Measurements from ENCODE around the gene EID2B. TPM values are rescaled to one million over a fixed set of nuclear protein-coding genes. Genes with fewer than 3 reads are reported as not detected.

Gene EID2B
- total and polyA plus RNA-seq, 2 of the 13 experiments (the other 11 are each of a cell fraction or from before 2014, with no cell fraction given) = 2.5 to 3.7 TPM

GRCh38 chr19:39543477-39543857, 10.8 kb upstream of the EID2B start (continued):
- no peak for TF ChIP-seq NBN (conservative IDR thresholded peaks at IDR 0.05)
- no peak for TF ChIP-seq BRF2 (CRISPR knock-in tag; IDR thresholded peaks at IDR 0.05)
- TF ChIP-seq NFKBIZ (CRISPR knock-in tag; IDR thresholded peaks at IDR 0.05) = no peak
- no peak for TF ChIP-seq ZNF546 (CRISPR knock-in tag; conservative IDR thresholded peaks at IDR 0.05)

DNA sequence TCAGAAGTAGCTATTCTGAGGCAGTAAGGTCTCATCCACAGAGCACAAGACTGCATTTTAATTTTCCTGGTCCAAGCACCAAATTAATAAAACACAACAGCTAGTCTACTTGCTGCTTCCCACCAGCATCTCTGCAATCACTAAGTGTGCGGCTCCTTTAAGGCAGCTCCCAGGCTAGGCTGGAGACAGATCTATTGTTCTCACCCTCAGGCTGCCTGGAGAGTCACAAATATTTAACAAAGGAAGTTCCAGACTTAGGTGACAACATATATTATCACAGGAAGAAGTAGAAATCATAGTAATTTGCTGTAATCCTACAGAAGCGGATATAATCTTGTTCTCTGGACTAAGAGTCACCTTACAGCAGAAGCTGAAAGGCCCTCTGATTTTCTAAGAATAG, 9.6 kb upstream of the EID2B start:
- Histone ChIP-seq H3K4me2 (ENCODE audit: low read depth, low read length) (no peak overlapping the region), H3K79me2 (ENCODE audit: insufficient read depth, low read length) (peaks cover 15% of the 10 kb centered on the region), H3K9me3 (ENCODE audit: low read length) (no peaks in the 10 kb centered on the region), H3K27ac (ENCODE audit: extremely low read length, insufficient read depth, low read length) (no peak overlapping the region), H3K36me3 (replicated peaks in 1 of 2; ENCODE audit: control insufficient read depth in 1 of 2, insufficient read depth in 2 of 2, low read length in 2 of 2) (no peaks in the 10 kb centered on the region), H2AFZ (ENCODE audit: low read length) (no peak overlapping the region), H4K20me1 (ENCODE audit: insufficient read depth, low read length) (no peaks in the 10 kb centered on the region), H3K4me3 (replicated peaks in 1 of 3; ENCODE audit: insufficient read depth in 1 of 3, low read depth in 2 of 3, low read length in 3 of 3) (no peak overlapping the region), H3K9ac (ENCODE audit: insufficient read depth, low read depth, low read length) (no peak overlapping the region), H3K4me1 (ENCODE audit: insufficient read depth, low read length) (peaks cover 34% of the 10 kb centered on the region), H3K27me3 (ENCODE audit: control insufficient read depth in 1 of 2, insufficient read depth in 2 of 2, low read length in 2 of 2) (peaks cover under 1 to 11% of the 10 kb centered on the region in 2 experiments; a peak in 2 of 5 replicates)
- no TSS peak for BruUV-seq (replicated peaks)
- ATAC-seq (no peak), DNase-seq (ENCODE audit: low spot score) (no peak), FAIRE-seq (no peak)
- TF ChIP-seq, protein P1, sequence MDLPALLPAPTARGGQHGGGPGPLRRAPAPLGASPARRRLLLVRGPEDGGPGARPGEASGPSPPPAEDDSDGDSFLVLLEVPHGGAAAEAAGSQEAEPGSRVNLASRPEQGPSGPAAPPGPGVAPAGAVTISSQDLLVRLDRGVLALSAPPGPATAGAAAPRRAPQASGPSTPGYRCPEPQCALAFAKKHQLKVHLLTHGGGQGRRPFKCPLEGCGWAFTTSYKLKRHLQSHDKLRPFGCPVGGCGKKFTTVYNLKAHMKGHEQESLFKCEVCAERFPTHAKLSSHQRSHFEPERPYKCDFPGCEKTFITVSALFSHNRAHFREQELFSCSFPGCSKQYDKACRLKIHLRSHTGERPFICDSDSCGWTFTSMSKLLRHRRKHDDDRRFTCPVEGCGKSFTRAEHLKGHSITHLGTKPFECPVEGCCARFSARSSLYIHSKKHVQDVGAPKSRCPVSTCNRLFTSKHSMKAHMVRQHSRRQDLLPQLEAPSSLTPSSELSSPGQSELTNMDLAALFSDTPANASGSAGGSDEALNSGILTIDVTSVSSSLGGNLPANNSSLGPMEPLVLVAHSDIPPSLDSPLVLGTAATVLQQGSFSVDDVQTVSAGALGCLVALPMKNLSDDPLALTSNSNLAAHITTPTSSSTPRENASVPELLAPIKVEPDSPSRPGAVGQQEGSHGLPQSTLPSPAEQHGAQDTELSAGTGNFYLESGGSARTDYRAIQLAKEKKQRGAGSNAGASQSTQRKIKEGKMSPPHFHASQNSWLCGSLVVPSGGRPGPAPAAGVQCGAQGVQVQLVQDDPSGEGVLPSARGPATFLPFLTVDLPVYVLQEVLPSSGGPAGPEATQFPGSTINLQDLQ (CRISPR knock-in tag; IDR thresholded peaks at IDR 0.05) = no peak
- no peak for TF ChIP-seq RBAK (CRISPR knock-in tag; IDR thresholded peaks at IDR 0.05)
- no peak for TF ChIP-seq ZNF547 (CRISPR knock-in tag; IDR thresholded peaks at IDR 0.05)
- TF ChIP-seq ZNF614 (CRISPR knock-in tag; IDR thresholded peaks at IDR 0.05; ENCODE audit: borderline replicate concordance) = no peak
- TF ChIP-seq MTF2 (CRISPR knock-in tag; IDR thresholded peaks at IDR 0.05; ENCODE audit: borderline replicate concordance) = no peak
- intact Hi-C loops (cut with micrococcal nuclease; ENCODE audit: unreplicated experiment) (no loop called here), in situ Hi-C loops (cut with HindIII; ENCODE audit: extremely low pct_ligation_motif_present, low pct_unique_long_range_greater_than_20kb) (no loop called here)
- CTCF ChIA-PET (ENCODE audit: low intra/inter-chr PET ratio, low total read pairs) = no interaction called here
- WGBS (ENCODE audit: low lambda C conversion rate) = 35% methylated on average over 2 of the region's 2 CpGs
- POLR2A ChIA-PET = no interaction called here

Data from HepG2 (cell line).